ENCODE data around the gene SOS1.
"Not testable (repeated sequence)": the region's sequence is repeated elsewhere in the genome, so short reads cannot be mapped to it uniquely, and the experiment has no call there.

SOS1 gene

DNA sequence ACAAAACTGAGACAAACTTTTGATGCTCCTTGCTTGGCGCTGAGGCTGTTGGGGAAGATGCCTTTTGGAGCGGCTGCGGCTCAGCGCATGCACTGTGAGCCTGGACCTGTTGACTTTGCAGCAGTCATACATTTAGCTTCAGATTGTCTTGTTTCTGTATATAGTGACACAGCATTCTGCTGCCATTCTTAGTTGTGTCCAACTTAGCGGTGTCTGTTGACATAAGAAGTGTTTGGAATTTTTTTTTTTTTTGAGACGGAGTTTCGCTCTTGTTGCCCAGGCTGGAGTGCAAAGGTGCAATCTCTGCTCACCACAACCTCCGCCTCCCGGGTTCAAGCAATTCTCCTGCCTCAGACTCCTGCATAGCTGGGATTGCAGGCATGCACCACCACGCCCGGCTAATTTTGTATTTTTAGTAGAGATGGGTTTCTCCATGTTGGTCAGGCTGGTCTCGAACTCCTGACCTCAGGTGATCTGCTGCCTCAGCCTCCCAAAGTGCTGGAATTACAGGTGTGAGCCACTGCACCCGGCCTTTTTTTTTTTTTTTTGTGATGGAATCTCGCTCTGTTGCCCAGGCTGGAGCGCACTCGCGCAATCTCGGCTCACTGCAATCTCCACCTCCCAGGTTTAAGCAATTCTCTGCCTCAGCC lies 17.5 kb upstream of the SOS1 start:
- FAIRE-seq = not testable (repeated sequence)

DNA sequence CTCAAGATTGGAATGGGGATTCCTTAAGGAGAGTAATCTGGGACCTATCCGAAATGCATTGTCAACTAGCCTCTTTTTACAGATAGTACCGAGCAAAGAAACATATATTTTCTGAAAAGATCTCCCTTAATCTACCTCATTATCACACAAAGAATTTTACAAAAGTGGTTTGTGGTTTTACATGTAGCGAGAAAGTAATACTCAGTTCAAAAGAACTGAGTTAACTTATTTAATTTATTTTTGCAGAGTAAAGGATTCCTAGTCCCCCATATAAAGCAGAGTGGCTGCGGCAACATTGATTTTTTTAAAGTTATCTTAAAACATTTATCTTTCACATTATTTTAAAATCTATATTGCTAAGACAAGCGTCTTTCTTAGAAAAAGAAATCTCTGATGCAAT lies 15.9 kb upstream of the SOS1 start:
- no peak for FAIRE-seq

DNA sequence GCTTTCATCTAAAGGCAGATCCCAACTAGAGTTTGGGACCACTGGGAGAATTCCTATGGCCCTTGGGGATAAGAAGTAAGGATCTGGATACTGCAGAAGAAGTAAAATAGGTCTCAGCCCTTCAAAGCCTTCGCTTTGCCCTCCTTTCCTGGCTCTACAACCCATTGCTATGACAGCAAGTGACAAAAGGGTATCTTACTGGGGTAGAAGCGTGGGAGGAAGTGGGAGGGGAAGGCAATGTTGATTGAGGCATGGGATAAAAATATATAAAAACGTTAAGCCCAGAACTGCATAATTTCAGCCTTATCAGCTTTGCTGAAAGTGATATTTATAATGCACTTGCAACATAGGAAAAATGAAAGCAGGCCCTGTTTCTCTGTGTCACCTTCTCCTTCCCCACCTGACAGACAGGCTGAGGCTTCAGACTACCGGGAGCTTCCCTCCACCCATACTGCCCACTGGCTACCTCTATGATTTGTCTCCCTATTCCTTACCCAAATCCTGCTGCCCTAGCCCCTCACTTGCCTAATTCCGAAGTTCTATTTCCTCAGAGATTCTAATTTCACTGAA lies 14.9 kb upstream of the SOS1 start:
- FAIRE-seq = no peak

DNA sequence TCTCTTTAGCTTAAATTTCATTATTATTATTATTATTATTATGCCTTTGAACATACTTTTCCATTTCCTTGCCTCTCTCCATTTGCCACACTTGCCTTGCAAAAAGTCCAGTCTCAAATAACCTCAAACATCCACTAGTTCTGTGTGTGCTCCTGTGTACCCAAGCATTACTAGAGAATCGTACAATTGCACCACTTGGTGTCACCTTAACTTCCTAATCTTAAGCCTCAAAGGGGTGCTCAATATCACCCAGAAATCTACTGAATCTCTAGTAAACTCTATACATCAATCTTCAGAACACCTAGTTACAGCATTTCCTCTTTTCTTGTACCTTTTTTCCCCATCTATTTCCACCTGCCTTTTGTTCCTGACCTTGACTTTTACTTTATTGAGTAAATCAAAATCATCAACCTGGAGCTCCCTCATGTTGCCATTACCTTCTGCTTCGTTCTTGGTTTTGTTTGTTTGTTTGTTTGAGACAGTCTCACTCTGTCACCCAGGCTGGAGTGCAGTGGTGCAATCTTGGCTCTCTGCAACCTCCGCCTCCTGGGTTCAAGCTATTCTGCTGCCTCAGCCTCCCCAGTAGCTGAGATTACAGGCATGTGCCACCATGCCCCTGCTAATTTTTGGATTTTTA lies 12.5 kb upstream of the SOS1 start:
- FAIRE-seq = no peak

DNA sequence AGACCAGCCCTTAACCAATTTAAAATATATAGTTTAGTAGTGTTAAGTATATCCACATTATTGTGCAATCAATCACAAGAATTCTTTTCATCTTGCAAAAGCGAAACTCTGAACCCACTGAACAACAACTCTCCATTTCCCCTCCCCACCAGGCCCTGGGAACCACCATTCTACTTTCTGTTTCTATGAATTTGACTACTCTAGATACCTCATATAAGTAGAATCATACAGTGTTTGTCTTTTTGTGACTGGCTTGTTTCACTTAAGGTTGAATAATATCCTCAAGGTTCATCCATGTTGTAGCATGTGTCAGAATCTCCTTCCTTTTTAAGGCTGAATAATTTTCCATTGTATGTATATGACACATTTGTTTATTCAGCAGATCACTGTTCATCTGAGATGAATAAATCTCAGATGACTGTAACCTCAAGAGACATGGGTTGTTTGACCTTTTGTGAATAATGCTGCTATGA lies 8.1 kb upstream of the SOS1 start:
- FAIRE-seq = no peak

DNA sequence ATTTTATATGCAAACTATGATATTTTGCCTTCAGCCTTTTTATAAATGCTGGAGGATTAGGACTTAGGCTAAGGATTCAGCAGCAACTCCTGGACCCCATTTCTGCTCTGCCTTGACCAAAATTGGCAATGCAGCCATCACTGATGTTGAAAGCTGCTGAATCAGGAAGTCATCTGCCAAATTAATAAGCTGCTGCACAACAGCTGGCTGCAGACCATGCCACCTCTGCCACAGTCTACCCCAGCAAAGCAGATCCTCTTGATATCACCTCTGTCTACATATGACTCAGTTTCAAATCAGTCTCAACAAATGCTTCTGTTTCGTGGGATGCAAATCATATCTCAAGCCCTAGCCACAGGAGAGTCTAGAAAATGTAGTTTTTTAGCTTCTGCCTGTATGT lies 7.1 kb upstream of the SOS1 start:
- no peak for FAIRE-seq

DNA sequence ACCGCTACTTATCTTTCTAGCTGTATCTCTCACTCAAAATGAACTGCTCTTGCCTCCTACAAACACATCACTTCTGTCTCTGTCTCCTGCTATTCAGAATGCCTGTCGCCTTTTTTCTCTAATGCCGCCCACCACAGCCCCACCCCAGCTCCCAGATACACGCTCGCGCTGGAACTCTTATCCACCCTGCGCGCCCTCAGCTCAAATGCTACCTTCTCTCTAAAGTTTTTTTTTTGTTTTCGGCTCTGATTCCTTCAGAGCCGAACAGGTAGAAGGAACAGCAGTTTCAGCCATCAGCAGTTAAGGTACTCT lies 3.9 kb upstream of the SOS1 start:
- FAIRE-seq = no peak

DNA sequence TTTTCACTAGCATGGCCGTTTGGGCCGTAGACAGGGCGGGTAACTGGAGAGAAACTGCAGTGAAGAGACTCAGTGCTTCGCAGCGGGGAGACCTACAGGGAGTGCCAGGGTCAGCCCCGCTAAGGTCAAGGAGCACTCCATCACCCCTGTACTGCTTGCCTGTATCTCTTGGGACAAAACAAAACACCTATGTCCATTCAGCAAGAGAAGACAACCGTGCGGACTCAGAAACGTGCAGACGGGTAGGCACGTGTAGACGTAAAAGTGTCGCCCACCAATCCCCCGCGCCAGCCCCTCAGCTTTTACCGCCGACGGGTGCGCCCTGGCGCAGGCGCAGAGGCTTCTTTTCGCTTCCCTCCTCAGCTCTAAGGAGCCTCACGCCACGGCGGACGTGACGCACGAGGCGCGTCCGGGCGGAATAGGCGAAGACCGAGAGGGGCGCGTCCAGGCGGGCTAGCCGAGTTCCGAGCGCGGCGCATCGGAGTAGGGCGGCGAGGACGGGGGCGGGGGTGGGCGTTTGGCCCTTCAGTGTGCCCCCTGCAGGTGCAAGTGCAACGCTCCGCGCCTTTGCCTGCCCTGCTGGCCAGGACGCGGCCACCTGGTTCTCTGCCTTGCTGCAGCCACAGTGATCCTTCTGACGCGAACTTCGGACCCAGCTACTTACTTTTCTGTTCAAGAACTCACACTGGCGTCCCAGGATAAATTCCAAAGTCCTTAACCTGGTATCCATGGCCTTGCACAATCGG lies 3.3 kb upstream of the SOS1 start:
- FAIRE-seq = no peak

DNA sequence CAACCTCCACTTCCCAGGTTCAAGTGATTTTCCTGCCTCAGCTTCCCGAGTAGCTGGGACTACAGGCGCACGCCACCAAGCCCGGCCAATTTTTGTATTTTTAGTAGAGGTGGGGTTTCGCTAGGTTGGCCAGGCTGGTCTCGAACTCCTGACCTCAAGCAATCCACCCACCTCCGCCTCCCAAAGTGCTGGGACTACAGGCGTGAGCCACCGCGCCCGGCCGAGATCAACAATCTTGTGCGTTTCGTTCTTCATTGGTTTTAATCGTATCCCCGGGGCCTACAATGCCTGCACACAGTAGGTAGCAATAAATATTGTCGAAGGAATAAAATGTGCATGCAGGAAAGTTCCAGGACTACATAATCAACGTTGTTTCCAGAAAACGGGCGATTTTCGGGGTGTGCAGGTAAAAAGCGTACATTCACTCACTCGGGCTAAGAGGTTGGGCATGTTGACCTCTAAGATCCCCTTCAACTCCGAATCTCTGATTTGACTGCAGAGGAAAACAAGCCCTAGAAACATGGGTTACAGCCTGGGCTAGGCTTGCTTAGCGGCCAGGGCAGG lies 2.7 kb upstream of the SOS1 start:
- no peak for FAIRE-seq

DNA sequence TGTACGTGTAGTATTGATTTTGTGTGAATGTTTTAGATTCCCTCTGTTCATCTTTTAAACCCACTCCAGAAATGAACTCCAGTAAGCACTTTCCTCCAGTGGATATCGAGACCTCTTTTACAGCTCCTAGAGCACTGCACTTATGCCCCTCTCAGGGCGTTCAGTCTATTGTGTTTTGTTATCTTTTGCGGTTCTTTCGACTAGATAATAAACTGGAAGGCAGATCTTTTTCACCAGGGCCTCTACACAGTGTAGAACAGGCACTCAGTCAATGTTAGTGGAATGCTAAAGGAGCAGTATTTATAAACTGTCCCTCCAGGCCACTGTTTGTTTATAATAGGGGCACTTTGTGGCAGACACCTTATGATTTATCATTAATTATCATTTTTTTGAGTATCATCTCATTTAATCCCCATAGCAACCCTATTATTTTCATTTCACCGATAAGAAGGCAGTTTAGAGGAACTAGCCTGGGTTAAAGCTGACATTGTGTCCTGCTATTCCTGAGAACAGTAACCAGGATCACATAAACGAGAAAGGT lies 742 bp upstream of the SOS1 start:
- FAIRE-seq = no peak

DNA sequence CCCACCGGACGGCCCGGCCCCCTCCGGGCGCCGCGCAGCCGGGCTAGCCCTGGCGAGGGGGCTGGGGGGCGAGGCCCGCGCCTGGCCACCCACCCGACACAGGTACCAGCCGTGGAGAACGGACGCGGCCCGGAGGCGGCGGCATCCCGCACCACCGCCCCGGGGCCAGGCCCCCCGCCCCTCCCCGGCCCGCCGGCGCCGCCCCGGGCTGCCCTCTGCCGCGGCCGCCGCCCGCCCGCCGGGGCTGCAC lies 405 bp downstream of the SOS1 start:
- no peak for FAIRE-seq

DNA sequence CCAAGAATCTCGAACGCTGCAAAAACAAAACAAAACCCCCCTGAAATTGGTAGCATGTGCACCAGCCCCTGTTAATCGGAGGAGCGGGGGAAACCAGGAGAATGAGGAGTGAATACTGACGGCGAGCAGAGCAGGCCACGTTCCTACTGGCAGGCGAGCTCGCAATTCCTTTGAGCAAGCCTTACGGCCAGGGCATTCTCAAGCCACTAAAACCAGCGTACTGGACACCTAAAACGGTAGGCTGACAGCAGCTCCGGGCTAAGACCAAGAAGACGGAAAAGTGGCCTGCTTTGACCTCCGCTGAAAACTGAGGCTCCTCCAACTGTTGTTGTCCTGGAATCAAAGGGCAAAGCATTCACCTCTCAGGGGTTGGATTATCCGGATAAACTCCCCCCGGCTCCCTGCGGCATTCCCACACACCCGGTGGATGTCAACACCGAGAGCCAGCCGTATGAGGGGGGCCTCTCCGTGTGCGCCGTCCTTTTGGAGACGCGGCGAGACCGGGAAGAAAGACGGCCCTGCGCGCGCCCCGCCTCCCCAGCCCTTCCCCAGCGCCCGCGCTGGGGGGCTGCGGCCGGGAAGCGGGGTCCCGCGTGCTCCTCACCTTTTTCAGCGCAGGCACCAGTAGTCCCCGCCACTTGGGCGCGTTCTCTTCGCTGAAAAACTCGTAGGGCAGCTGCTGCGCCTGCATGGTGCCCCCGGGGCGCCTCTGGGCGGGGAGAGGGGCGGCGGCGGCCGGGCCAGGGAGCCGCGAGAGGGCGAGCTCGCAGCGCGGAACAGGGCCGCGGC lies 925 bp downstream of the SOS1 start:
- no peak for FAIRE-seq

DNA sequence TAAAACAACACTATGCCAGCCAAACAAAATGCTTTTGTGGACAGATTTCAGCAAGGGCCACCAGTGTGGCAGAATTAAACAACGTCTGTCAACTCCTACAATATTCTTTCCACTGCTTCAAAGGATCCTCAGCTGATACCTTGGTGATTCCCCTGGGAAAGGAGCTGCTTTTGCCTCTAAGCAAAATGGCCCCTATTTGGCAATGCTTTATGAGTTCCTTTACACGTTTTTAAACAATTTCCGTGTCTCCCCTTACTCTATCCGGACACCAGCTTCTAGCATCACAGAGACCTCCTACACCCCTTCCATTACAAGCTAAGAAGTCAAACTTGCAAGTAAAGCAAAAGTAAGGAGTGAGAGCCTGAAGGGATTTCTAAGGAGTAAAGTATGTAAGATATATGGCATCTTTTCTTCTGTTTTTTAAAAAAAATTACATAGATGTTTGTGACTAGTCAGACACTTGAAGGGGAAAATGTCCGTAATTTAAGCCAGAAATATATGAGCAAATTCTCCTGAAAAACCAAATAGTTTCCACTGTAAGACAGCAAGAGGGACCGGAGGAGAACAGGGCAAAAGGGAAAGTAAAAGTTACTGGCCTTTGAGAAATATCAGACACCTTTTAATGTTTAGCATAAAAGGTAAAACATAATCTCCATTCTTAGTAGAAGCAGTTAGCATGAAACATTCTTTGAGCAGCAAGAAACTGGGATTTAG lies 1.9 kb downstream of the SOS1 start:
- no peak for FAIRE-seq

DNA sequence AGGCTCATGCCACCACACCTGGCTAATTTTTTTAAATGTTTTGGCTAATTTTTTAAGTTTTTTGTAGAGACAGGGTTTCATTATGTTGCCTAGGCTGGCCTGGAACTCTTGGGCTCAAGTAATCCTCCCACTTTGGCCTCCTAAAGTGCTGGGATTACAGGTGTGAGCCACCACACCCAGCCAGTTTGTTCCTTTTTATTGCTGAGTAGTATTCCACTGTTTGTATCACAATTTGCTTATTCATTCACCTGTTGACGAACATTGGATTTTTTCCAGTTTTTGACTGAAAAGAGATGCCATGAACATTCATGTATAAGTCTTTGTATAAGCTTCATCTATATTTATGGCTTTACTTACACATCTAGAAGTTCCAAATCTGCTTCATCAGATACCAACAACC lies 5.3 kb downstream of the SOS1 start:
- FAIRE-seq = no peak

DNA sequence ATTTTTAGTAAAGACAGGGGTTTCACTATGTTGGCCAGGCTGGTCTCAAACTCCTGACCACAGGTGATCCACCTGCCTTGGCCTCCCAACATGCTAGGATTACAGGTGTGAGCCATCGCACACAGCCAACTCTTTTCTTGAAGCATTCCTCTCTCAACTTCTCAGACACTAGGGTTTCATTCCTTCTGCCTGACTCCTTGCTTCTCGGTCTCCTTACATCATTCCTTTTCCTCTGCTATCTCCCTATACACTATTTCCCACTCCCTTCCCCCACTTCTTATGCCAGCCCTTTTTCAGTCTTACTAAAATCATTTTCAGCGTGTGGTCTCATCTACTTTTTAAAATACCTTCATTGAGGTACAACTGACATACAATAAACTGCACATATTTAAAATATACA lies 6.1 kb downstream of the SOS1 start:
- FAIRE-seq = no peak

DNA sequence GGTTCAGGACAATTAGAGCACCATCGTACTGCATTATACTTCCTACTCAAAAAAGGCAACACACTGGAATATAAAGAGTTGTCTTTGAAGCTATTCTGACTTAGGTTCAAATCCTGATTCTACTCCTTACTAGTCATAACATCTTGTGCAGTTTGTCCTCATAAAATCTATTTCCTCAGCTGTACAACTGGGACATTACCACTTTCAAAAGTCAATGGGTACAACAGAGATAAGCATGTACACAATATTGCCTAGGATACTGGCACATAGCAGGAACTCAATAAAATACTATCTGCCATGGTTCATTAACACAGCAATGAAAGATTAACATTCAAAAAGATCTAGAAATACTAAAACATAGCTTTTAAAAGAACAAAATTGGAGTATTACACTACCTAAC lies 11.3 kb downstream of the SOS1 start:
- no peak for FAIRE-seq

DNA sequence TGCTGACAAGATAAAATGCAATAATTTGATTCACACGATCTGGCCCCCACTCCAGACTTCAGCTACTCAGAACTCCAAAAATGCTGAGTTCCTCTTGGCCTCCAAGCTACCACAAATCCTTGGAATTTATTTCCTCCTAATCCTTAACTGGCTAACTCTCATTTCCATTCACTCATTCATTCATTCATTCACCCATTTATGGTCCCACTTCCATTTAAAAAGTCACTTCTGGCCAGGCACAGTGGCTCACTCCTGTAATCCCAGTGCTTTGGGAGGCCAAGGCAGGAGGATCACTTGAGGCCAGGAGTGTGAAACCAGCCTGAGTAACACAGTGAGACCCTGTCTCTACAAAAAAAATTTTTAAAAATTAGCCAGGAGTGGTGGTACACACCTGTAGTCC lies 12.5 kb downstream of the SOS1 start:
- FAIRE-seq = no peak

DNA sequence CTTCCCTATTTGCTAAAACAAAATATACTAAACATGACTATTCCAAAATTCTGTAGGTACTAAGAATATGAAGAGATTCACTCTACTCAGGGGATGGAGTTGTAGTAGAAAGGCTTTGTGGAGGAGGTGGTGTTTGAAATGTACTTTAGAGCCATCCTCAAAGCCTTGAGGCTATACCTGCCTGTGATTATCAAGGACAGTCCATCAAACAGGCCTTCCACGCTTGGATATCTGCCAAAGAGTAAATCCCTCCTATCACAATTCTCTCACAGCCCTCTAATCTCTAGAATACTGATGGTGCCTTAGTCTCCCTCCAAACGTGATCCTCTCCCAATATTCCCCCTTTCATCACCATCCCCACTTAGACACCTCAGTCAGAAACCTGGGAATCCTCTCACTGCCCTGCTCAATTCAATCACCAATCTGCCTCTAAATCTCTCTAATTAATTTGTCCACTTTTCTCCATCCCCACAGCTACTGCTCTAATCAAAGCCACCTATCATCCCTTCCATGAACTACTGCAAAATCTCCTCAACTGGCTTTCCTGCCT lies 13.1 kb downstream of the SOS1 start:
- no peak for FAIRE-seq

DNA sequence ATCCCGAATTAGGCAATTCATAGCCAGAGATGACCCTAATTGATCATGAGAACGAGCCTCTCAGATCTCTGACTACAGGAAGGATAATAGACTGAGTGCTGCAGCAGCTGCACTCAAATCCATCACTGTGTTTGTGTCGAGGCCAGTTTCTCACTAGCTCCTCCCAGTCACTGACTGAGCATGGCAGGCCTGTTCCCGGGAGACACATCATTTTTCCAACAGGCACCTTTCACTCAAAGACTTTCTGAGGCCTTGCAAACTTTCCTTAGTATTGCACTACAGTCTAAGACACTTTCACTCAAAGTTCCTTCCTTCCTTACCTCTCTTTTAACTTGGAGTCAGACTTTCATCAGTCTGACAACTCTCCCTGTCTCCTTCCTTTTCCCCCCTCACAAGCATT lies 13.7 kb downstream of the SOS1 start:
- no peak for FAIRE-seq

DNA sequence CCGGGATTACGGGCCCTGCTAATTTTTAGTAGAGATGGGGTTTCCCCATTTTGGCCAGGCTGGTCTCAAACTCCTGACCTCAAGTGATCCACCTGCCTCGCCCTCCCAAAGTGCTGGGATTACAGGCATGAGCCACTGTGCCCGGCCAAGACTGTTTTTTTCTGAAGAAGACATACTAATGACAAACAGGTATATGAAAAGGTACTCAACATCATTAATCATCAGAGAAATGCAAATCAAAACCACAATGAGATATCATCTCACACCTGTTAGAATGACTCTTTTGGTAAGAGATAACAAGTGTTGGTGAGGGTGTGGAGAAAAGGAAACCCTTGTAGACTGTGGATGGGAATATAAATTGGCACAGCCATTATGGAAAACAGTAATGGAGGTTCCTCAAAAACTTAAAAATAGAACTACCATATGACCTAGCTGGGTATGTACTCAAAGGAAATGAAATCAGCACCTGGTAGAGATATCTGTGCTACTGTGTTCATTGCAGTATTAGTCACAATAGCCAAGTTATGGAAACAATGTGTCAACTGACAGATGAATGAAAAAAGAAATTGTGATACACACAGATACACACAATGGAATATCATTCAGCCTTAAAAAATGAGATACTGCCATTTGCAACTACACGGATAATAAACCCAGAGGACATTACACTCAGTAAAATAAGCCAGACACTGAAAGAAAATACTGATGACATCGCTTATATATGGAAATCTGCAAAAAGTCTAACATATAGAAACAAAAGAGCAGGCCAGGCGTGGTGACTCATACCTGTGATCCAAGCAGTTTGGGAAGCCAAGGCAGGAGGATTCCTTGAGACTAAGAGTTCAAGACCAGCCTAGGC lies 20.8 kb downstream of the SOS1 start:
- FAIRE-seq = no peak

DNA sequence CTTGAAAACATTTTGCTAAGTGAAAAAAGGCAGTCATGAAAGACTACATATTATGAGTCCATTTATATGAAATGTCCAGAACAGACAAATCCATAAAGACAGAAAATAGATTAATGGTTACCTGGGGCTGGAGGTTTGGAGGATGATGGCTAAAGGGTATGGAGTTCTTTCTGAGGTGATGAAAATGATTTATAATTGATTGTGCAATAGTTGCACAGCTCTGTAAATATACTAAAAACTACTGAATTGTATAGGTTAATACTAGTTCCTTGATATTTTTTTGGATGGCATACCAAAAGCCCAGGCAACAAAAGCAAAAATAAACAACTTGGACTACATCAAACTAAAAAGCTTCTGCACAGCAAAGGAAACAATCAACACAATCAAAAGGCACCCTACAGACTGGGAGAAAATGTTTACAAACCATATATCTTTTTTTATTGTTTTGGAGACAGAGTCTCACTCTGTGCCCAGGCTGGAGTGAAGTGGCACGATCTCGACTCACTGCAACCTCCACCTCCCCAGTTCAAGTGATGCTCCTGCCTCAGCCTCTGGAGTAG lies 21.5 kb downstream of the SOS1 start:
- FAIRE-seq = no peak
